HG03097 (cell line): ENCODE measurements around the gene MDFI.

Source experiments
- ATAC-seq: cut with Tn5 transposase; IDR thresholded peaks from one replicate; pipeline ENCODE4 v1.9.1; 2021; ENCODE audit not compliant: unreplicated experiment, low FRiP score

Gene MDFI

GRCh38 chr6:41700463-41701347 lies 62.4 kb downstream of the MDFI start:
- ATAC-seq, result no peak

- no peak for ATAC-seq
Observed at GRCh38 chr6:41702089-41702745, 63.9 kb downstream of the MDFI start.

GRCh38 chr6:41702771-41703494 lies 64.7 kb downstream of the MDFI start:
- ATAC-seq, result no peak
